Body of pancreas (tissue), 4 donors: ENCODE results near the gene CPSF3.

Experiments used
- CTCF ChIP-seq, 7 experiments: fragments of 450-650 bp in 4 of 7; fragments of 200-600 bp in 3 of 7; sonication (generic) in 3 of 7; IDR thresholded peaks; one replicate each; pipeline ENCODE4 v1.5.1; 2016 to 2019; ENCODE audit warnings: antibody characterized with exemption in 7 of 7
- POLR2A ChIP-seq, 3 donors: fragments of 450-650 bp; IDR thresholded peaks; one replicate each; pipeline ENCODE4 v1.6.1; 2016; ENCODE audit warnings: antibody characterized with exemption in 3 of 3, mild to moderate bottlenecking in 2 of 3

GRCh38 chr2:9374071-9374730, 49.3 kb upstream of the CPSF3 start:
- TF ChIP-seq CTCF (IDR thresholded peaks at IDR 0.05) (no peak), POLR2A (IDR thresholded peaks at IDR 0.05) (no peak)
